ENCODE measurements around the gene ANXA1. TPM values are rescaled to one million over a fixed set of nuclear protein-coding genes. Genes with fewer than 3 reads are reported as not detected.

ANXA1 gene
- total RNA-seq, 2 experiments from 2014 or later = not detected

- H3K9me3 ChIP-seq (ENCODE audit: low read length) = no peaks in the 10 kb centered on the region
- H3K79me2 ChIP-seq (ENCODE audit: insufficient read depth, low read depth, low read length) = no peaks in the 10 kb centered on the region
- no peaks in the 10 kb centered on the region for H3K4me1 ChIP-seq (ENCODE audit: insufficient read depth, low read length, poor library complexity, severe bottlenecking)
- no TSS peak for BruUV-seq (replicated peaks)
- no peaks in the 10 kb centered on the region for H4K20me1 ChIP-seq (ENCODE audit: insufficient read depth, low read length)
- ChIA-PET CTCF (ENCODE audit: unreplicated experiment) (no interaction called here), POLR2A (interaction anchor here (0.5 kb wide), 1 partner anchor 95 kb away, joined by 6 read pairs; no protein-coding TSS in a partner anchor)
- no peak overlapping the region for H2AFZ ChIP-seq (ENCODE audit: low read length)
- no peak overlapping the region for H3K4me2 ChIP-seq (ENCODE audit: low read length)
- H3K36me3 ChIP-seq (ENCODE audit: insufficient read depth, low read length) = no peaks in the 10 kb centered on the region
- H3K4me3 ChIP-seq (ENCODE audit: low read depth, low read length, poor library complexity, severe bottlenecking) = no peak overlapping the region
- H3K27ac ChIP-seq (ENCODE audit: low read depth, low read length, poor library complexity, severe bottlenecking) = no peak overlapping the region
- intact Hi-C loops (cut with micrococcal nuclease; ENCODE audit: unreplicated experiment) = no loop called here
- H3K9me2 ChIP-seq (ENCODE audit: insufficient read depth, low read length) = no peaks in the 10 kb centered on the region
- DNase-seq (ENCODE audit: low spot score) = no peak
- no peak for TF ChIP-seq EZH2phosphoT487 (IDR thresholded peaks at IDR 0.05; ENCODE audit: borderline replicate concordance, low read depth, low read length)
- no peak for TF ChIP-seq CTCF (conservative IDR thresholded peaks at IDR 0.05; ENCODE audit: low read length)
These were observed 11.5 kb downstream of the ANXA1 start for GRCh38 chr9:73162987-73163768.

- no peak overlapping the region for H3K4me2 ChIP-seq (ENCODE audit: low read length)
- H3K36me3 ChIP-seq (ENCODE audit: insufficient read depth, low read length) = no peaks in the 10 kb centered on the region
- H3K79me2 ChIP-seq (ENCODE audit: insufficient read depth, low read depth, low read length) = no peaks in the 10 kb centered on the region
- POLR2A ChIA-PET = interaction anchor here (0.6 kb wide), 2 partner anchors 9 to 23 kb away, joined by 3 read pairs; no protein-coding TSS in a partner anchor
- no peak for DNase-seq (ENCODE audit: low spot score)
- no peak overlapping the region for H3K4me3 ChIP-seq (ENCODE audit: low read depth, low read length, poor library complexity, severe bottlenecking)
- H2AFZ ChIP-seq (ENCODE audit: low read length) = no peak overlapping the region
- intact Hi-C loops (cut with micrococcal nuclease; ENCODE audit: unreplicated experiment) = no loop called here
- H3K9me3 ChIP-seq (ENCODE audit: low read length) = no peaks in the 10 kb centered on the region
- H3K27ac ChIP-seq (ENCODE audit: low read depth, low read length, poor library complexity, severe bottlenecking) = no peak overlapping the region
- TF ChIP-seq EZH2phosphoT487 (IDR thresholded peaks at IDR 0.05; ENCODE audit: borderline replicate concordance, low read depth, low read length) (no peak), CTCF (conservative IDR thresholded peaks at IDR 0.05; ENCODE audit: low read length) (no peak)
- BruUV-seq (replicated peaks) = no TSS peak
- no peaks in the 10 kb centered on the region for H4K20me1 ChIP-seq (ENCODE audit: insufficient read depth, low read length)
- CTCF ChIA-PET (ENCODE audit: unreplicated experiment) = no interaction called here
- H3K4me1 ChIP-seq (ENCODE audit: insufficient read depth, low read length, poor library complexity, severe bottlenecking) = no peaks in the 10 kb centered on the region
- no peaks in the 10 kb centered on the region for H3K9me2 ChIP-seq (ENCODE audit: insufficient read depth, low read length)
These were observed 14.2 kb downstream of the ANXA1 start for GRCh38 chr9:73165911-73166310.

GRCh38 chr9:73166468-73166867 lies 14.8 kb downstream of the ANXA1 start:
- ChIA-PET CTCF (ENCODE audit: unreplicated experiment) (no interaction called here), POLR2A (interaction anchor here (0.6 kb wide), 1 partner anchor 10 kb away, joined by 3 read pairs; no protein-coding TSS in a partner anchor)
- Histone ChIP-seq H2AFZ (ENCODE audit: low read length) (no peak overlapping the region), H3K4me3 (ENCODE audit: low read depth, low read length, poor library complexity, severe bottlenecking) (no peak overlapping the region), H3K9me2 (ENCODE audit: insufficient read depth, low read length) (no peaks in the 10 kb centered on the region), H3K79me2 (ENCODE audit: insufficient read depth, low read depth, low read length) (no peaks in the 10 kb centered on the region), H3K36me3 (ENCODE audit: insufficient read depth, low read length) (no peaks in the 10 kb centered on the region), H4K20me1 (ENCODE audit: insufficient read depth, low read length) (no peaks in the 10 kb centered on the region), H3K4me2 (ENCODE audit: low read length) (no peak overlapping the region), H3K27ac (ENCODE audit: low read depth, low read length, poor library complexity, severe bottlenecking) (no peak overlapping the region), H3K4me1 (ENCODE audit: insufficient read depth, low read length, poor library complexity, severe bottlenecking) (no peaks in the 10 kb centered on the region), H3K9me3 (ENCODE audit: low read length) (no peaks in the 10 kb centered on the region)
- intact Hi-C loops (cut with micrococcal nuclease; ENCODE audit: unreplicated experiment) = no loop called here
- no peak for TF ChIP-seq EZH2phosphoT487 (IDR thresholded peaks at IDR 0.05; ENCODE audit: borderline replicate concordance, low read depth, low read length)
- no peak for TF ChIP-seq CTCF (conservative IDR thresholded peaks at IDR 0.05; ENCODE audit: low read length)
- DNase-seq (ENCODE audit: low spot score) = no peak
- no TSS peak for BruUV-seq (replicated peaks)
